Karpas-422 (cell line): Measurements from ENCODE around the gene WBP1L. TPM values are rescaled to one million over a fixed set of nuclear protein-coding genes. Genes with fewer than 3 reads are reported as not detected.

ENCODE experiments used
- DNase-seq: peaks from one replicate; pipeline ENCODE4 v3.0.0-alpha.2; 2015
- H2AFZ ChIP-seq: fragments of 200-600 bp; sonication (generic); 2 replicates; pipeline ENCODE4 v1.6.1; 2014; ENCODE audit warnings: antibody characterized with exemption, low read length, mixed read lengths
- H3K27ac ChIP-seq: fragments of 200-600 bp; sonication (generic); 2 replicates; pipeline ENCODE4 v1.5.1; 2014; ENCODE audit warnings: mild to moderate bottlenecking, low read length, moderate library complexity
- H3K27me3 ChIP-seq: fragments of 200-600 bp; sonication (generic); 2 replicates; pipeline ENCODE4 v1.6.1; 2014; ENCODE audit warnings: low read length, mixed read lengths
- H3K36me3 ChIP-seq: fragments of 200-600 bp; sonication (generic); 2 replicates; pipeline ENCODE4 v1.6.1; 2014; ENCODE audit warnings: low read length, mixed read lengths; ENCODE audit not compliant: insufficient read depth
- H3K4me1 ChIP-seq: fragments of 200-600 bp; sonication (generic); 2 replicates; pipeline ENCODE4 v1.6.1; 2014; ENCODE audit warnings: mild to moderate bottlenecking, low read length, mixed read lengths
- H3K4me2 ChIP-seq: fragments of 200-600 bp; sonication (generic); 2 replicates; pipeline ENCODE4 v1.6.1; 2014; ENCODE audit warnings: low read length, low read depth, mild to moderate bottlenecking; ENCODE audit not compliant: poor library complexity, severe bottlenecking
- H3K4me3 ChIP-seq: fragments of 200-600 bp; sonication (generic); 2 replicates; pipeline ENCODE4 v1.5.1; 2014; ENCODE audit warnings: mild to moderate bottlenecking, antibody characterized with exemption, low read length, mixed read lengths
- H3K79me2 ChIP-seq: fragments of 200-600 bp; sonication (generic); 2 replicates; pipeline ENCODE4 v1.6.1; 2014; ENCODE audit warnings: mild to moderate bottlenecking, low read length, mixed read lengths
- H3K9ac ChIP-seq: fragments of 200-600 bp; sonication (generic); 2 replicates; pipeline ENCODE4 v1.6.0; 2014; ENCODE audit warnings: low read length
- H3K9me2 ChIP-seq: fragments of 200-600 bp; sonication (generic), shearing (Covaris generic); replicated peaks from 2 replicates; pipeline ENCODE4 v1.6.0; 2014; ENCODE audit warnings: mild to moderate bottlenecking, low read length, moderate library complexity; ENCODE audit not compliant: insufficient read depth
- H3K9me3 ChIP-seq: fragments of 300-700, 200-600 bp; sonication (generic); 2 replicates; pipeline ENCODE4 v1.6.1; 2014; ENCODE audit warnings: low read length, mixed read lengths
- H4K20me1 ChIP-seq: fragments of 200-600 bp; sonication (generic); 2 replicates; pipeline ENCODE4 v1.6.1; 2014; ENCODE audit warnings: mild to moderate bottlenecking, antibody characterized with exemption, low read length, low read depth; ENCODE audit not compliant: insufficient read depth
- small RNA-seq: library from RNA; depleted of rRNA; stranded (forward); fragments of <200 nt; gene quantifications from one replicate; pipeline ENCODE3, GENCODE V24; 2014
- total RNA-seq: library from RNA; depleted of rRNA; stranded (reverse); fragments of >200 nt; shearing (Covaris generic); gene quantifications from 2 replicates; pipeline ENCODE4 v1.2.3, GENCODE V29; 2014; ENCODE audit warnings: low replicate concordance; rRNA removed

The WBP1L gene
- total RNA-seq, 1 experiment from 2014 or later: 34.8 TPM

DNA sequence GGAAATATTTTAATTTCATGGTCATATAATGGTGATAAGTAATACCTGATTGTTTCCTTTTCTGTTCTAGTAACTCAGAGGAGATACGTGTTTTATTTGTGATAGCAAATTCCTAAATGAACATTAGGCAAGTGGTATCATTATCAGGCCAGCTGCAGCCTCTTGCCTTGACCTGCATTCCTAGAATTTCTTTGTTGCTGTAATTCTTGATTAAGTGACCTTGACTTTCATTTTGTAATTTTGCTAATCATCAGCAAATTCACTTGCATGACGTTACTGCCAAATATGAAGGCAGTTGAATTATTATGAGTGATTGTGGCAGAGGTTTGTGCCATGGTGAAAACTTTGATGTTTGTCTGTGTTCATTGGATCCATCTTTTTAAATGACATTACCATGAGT, 119.9 kb downstream of the WBP1L start:
- no peaks in the 10 kb centered on the region for H4K20me1 ChIP-seq
- H3K4me2 ChIP-seq: no peak overlapping the region
- no peak overlapping the region for H3K27ac ChIP-seq
- H3K4me1 ChIP-seq: no peaks in the 10 kb centered on the region
- peaks cover 4% of the 10 kb centered on the region; the same call in 1 of the 2 replicates for H3K79me2 ChIP-seq
- DNase-seq: peak; percentile 30
- no peak overlapping the region for H3K4me3 ChIP-seq
- no peaks in the 10 kb centered on the region for H3K9me3 ChIP-seq
- H3K27me3 ChIP-seq: no peaks in the 10 kb centered on the region
- H3K36me3 ChIP-seq: 0 out of 2 replicates have a peak, but pooled peaks cover 3% of the 10 kb centered on the region
- H3K9me2 ChIP-seq: no peaks in the 10 kb centered on the region
- no peak overlapping the region for H3K9ac ChIP-seq
- H2AFZ ChIP-seq: no peak overlapping the region

DNA sequence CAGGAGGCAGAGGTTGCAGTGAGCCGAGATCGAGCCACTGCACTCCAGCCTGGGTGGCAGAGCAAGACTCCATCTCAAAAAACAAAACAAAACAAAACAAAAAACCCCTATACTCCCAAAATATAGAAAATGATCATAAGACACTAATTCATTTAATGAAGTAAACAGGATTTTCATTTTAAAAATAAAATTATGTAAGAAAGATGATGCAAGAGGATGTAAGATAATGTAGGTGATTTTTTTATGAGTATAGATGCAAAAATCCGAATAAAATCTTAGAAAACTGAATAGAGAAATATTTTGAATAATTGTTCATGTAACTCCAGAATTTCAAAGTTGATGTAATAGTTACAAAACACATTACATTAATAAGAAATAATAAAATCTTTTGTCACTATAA, 121.9 kb downstream of the WBP1L start:
- Histone ChIP-seq H3K36me3 (no peaks in the 10 kb centered on the region), H3K27ac (no peak overlapping the region), H3K4me3 (no peak overlapping the region), H3K9ac (no peak overlapping the region), H3K27me3 (no peaks in the 10 kb centered on the region), H4K20me1 (no peaks in the 10 kb centered on the region), H3K4me2 (no peak overlapping the region), H3K9me3 (no peaks in the 10 kb centered on the region), H3K4me1 (no peaks in the 10 kb centered on the region), H2AFZ (no peak overlapping the region), H3K9me2 (no peaks in the 10 kb centered on the region), H3K79me2 (no peaks in the 10 kb centered on the region)
- no peak for DNase-seq

Small RNAs within 50 kb of the gene (small RNA-seq; reads per million reads assigned to genes)
- not detected for gene RNU6-1231P

Other genes starting within 250 kb of the WBP1L start
- 69.8 and 83.7 TPM in 2 replicates for gene ACTR1A, start 241.2 kb upstream of the WBP1L start, total RNA-seq
- gene SUFU, start 240.0 kb upstream of the WBP1L start, total RNA-seq: 5.9 and 9.2 TPM in 2 replicates
- gene TRIM8, start 99.5 kb upstream of the WBP1L start, total RNA-seq: 94.4 and 111 TPM in 2 replicates
- 4.6 and 6.6 TPM in 2 replicates for gene ARL3, start 29.6 kb upstream of the WBP1L start, total RNA-seq
- gene SFXN2, start 29.3 kb upstream of the WBP1L start, total RNA-seq: 10.2 and 25.8 TPM in 2 replicates
- not detected in 2 replicates for gene CYP17A1, start 93.5 kb downstream of the WBP1L start, total RNA-seq
- gene BORCS7, start 110.3 kb downstream of the WBP1L start, total RNA-seq: 9.5 and 17.7 TPM in 2 replicates
- not detected in 2 replicates for gene AS3MT, start 125.5 kb downstream of the WBP1L start, total RNA-seq
- gene CNNM2, start 174.3 kb downstream of the WBP1L start, total RNA-seq: 5.5 and 7.6 TPM in 2 replicates